HepG2 (cell line): ENCODE measurements around the gene PLA2G4D. TPM values are rescaled to one million over a fixed set of nuclear protein-coding genes. Genes with fewer than 3 reads are reported as not detected.

ENCODE experiments used
- ARNT ChIP-seq: fragments of 450-650 bp; IDR thresholded peaks from 2 replicates; pipeline ENCODE4 v1.6.1; 2017
- FOSL2 ChIP-seq: sonication (generic); formaldehyde crosslinking; IDR thresholded peaks from 2 replicates; pipeline ENCODE4 v1.4.0; 2020; ENCODE audit warnings: missing genetic modification reagents
- FOXA3 ChIP-seq: IDR thresholded peaks from 2 replicates; pipeline ENCODE4 v1.6.1; 2016; ENCODE audit warnings: missing genetic modification reagents, missing compliant biosample characterization
- IRF1 ChIP-seq: sonication (generic); formaldehyde crosslinking; IDR thresholded peaks from 2 replicates; pipeline ENCODE4 v1.4.0; 2020; ENCODE audit warnings: low read depth, mild to moderate bottlenecking, missing genetic modification reagents
- KAT8 ChIP-seq: IDR thresholded peaks from 2 replicates; pipeline ENCODE4 v1.6.1; 2016; ENCODE audit warnings: missing genetic modification reagents, missing compliant biosample characterization
- LBX2 ChIP-seq: sonication (generic); formaldehyde crosslinking; IDR thresholded peaks from 2 replicates; pipeline ENCODE4 v1.5.0; 2020; ENCODE audit warnings: missing genetic modification reagents, mild to moderate bottlenecking, borderline replicate concordance
- LCORL ChIP-seq, 2 experiments: fragments of 450-650 bp in 1 of 2; sonication (generic) in 1 of 2; formaldehyde crosslinking in 1 of 2; IDR thresholded peaks; 2 replicates each; pipeline versions ENCODE4 v1.5.0 to v1.6.1; 2017 to 2020; ENCODE audit warnings: antibody characterized with exemption in 1 of 2, missing genetic modification reagents in 1 of 2
- MED1 ChIP-seq: sonication (generic); formaldehyde crosslinking; IDR thresholded peaks from 2 replicates; pipeline ENCODE4 v1.4.0; 2020; ENCODE audit warnings: missing genetic modification reagents
- MLXIP ChIP-seq: sonication (generic); formaldehyde crosslinking; IDR thresholded peaks from 2 replicates; pipeline ENCODE4 v1.9.0; 2021; ENCODE audit warnings: missing genetic modification reagents, borderline replicate concordance
- PTBP1 ChIP-seq: fragments of 200-400 bp; formaldehyde crosslinking; IDR thresholded peaks from 2 replicates; pipeline ENCODE4 v1.6.1; 2018; ENCODE audit warnings: low read length, low read depth; ENCODE audit not compliant: poor library complexity, severe bottlenecking
- TFAP4 ChIP-seq: sonication (generic); IDR thresholded peaks from 2 replicates; pipeline ENCODE4 v1.6.1; 2016; ENCODE audit warnings: low read depth, borderline replicate concordance
- THAP8 ChIP-seq: sonication (generic); formaldehyde crosslinking; IDR thresholded peaks from 2 replicates; pipeline ENCODE4 v1.5.1; 2020; ENCODE audit warnings: missing genetic modification reagents, mild to moderate bottlenecking, borderline replicate concordance
- TIGD3 ChIP-seq: sonication (generic); formaldehyde crosslinking; IDR thresholded peaks from 2 replicates; pipeline ENCODE4 v1.5.1; 2020; ENCODE audit warnings: mild to moderate bottlenecking, missing genetic modification reagents, borderline replicate concordance
- TOE1 ChIP-seq: sonication (generic); formaldehyde crosslinking; IDR thresholded peaks from 2 replicates; pipeline ENCODE4 v1.4.0; 2020; ENCODE audit warnings: mild to moderate bottlenecking, missing genetic modification reagents
- ZBTB38 ChIP-seq: sonication (generic); formaldehyde crosslinking; IDR thresholded peaks from 2 replicates; pipeline ENCODE4 v1.5.1; 2020; ENCODE audit warnings: mild to moderate bottlenecking, missing genetic modification reagents
- ZBTB49 ChIP-seq: sonication (generic); formaldehyde crosslinking; IDR thresholded peaks from 2 replicates; pipeline ENCODE4 v1.4.0; 2020; ENCODE audit warnings: missing genetic modification reagents, borderline replicate concordance
- ZNF274 ChIP-seq: sonication (generic); formaldehyde crosslinking; IDR thresholded peaks from 2 replicates; pipeline ENCODE4 v1.5.1; 2020; ENCODE audit warnings: mild to moderate bottlenecking, missing genetic modification reagents
- ZNF451 ChIP-seq: sonication (generic); formaldehyde crosslinking; IDR thresholded peaks from 2 replicates; pipeline ENCODE4 v1.5.0; 2020; ENCODE audit warnings: mild to moderate bottlenecking, missing genetic modification reagents
- ZNF496 ChIP-seq: sonication (generic); formaldehyde crosslinking; IDR thresholded peaks from 2 replicates; pipeline ENCODE4 v1.8.1; 2023; ENCODE audit warnings: mild to moderate bottlenecking, moderate library complexity, missing genetic modification reagents; ENCODE audit not compliant: insufficient replicate concordance
- polyA plus RNA-seq, 8 experiments: library from polyadenylated mRNA; depleted of rRNA in 3 of 8; stranded (reverse) in 7 of 8; unstranded in 1 of 8; fragments of >200 nt; fragmentation: Illumina TruSeq in 4 of 8; extraction: Trizol in 4 of 8; gene quantifications; 2 replicates each; pipeline versions ENCODE4 v1.2.1 to v1.2.3, GENCODE V29; 2011 to 2016; ENCODE audit warnings: low read depth in 4 of 8, missing spikeins in 1 of 8, mixed read lengths in 1 of 8; ENCODE audit not compliant: insufficient read depth in 1 of 8
- total RNA-seq, 5 experiments: library from RNA; depleted of rRNA; stranded (reverse); fragments of >200 nt; fragmentation: Illumina TruSeq; extraction: Trizol; gene quantifications; 2 replicates each; pipeline ENCODE4 v1.2.3, GENCODE V29; 2016; ENCODE audit warnings: low read depth in 1 of 5

The PLA2G4D gene
- total and polyA plus RNA-seq, 2 of the 13 experiments (the other 11 are each of a cell fraction or from before 2014, with no cell fraction given): 0.04 to 0.21 TPM

DNA sequence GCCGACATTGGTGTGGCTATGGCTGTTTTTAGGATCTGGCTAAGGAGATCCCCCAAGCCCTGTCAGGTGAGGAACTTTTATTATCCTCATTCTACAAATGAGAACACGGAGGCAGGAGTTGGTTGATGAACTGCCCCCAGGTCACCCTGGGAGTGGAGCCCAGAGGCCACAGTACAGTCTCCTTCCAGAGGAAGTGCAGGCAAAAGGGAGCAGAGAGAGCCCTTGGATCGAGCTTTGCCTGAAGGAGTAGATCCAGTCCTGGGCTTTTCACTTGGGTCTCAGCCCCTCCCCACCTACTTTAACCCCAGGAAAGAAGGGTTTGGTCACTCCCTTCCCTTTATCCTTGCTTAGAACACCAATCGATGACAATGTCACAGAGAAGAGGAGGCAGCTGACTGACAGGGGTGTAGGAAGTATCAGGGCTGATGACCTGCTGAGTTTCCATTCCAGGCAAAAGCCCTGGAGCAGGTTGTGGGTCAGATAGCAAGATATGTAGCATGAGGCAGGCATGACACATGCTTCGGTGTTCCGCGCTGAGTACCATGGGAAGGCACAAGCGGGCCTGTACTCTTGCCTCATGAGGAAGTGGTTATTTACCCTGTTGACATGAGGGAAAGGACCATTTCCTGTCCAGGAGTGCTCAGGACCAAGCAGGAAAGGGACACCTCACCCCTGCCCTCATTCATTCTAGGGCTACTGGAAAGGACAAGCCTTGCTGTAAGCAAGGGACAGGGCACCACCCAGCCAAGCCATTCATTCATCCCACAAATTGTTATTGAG is 5.8 kb upstream of the PLA2G4D start (continued):
- no peak for TF ChIP-seq TFAP4
- no peak for TF ChIP-seq LCORL (IDR thresholded peaks at IDR 0.05)
- no peak for TF ChIP-seq LCORL (CRISPR knock-in tag; IDR thresholded peaks at IDR 0.05)
- no peak for TF ChIP-seq MED1 (CRISPR knock-in tag)
- TF ChIP-seq ZNF451 (CRISPR knock-in tag): no peak
- no peak for TF ChIP-seq MLXIP (CRISPR knock-in tag)
- TF ChIP-seq FOSL2 (CRISPR knock-in tag): peak; percentile 50
- peak; percentile 75 for TF ChIP-seq FOXA3
- no peak for TF ChIP-seq ZNF496 (CRISPR knock-in tag)
- no peak for TF ChIP-seq PTBP1
- TF ChIP-seq TOE1 (CRISPR knock-in tag): no peak
- TF ChIP-seq ZBTB49: no peak
- TF ChIP-seq LBX2: 0 out of 2 replicates have a peak, but pooled peaks have one; percentile 55
- TF ChIP-seq ZBTB38 (CRISPR knock-in tag): peak; percentile 95
- no peak for TF ChIP-seq THAP8 (CRISPR knock-in tag)
- no peak for TF ChIP-seq IRF1 (CRISPR knock-in tag)
- TF ChIP-seq ARNT: no peak
- TF ChIP-seq ZNF274 (CRISPR knock-in tag): 0 out of 2 replicates have a peak, but pooled peaks have one; percentile 36
- TF ChIP-seq TIGD3: no peak
- TF ChIP-seq KAT8 (CRISPR knock-in tag): no peak
